Glutamatergic neuron (in vitro differentiated cells): ENCODE measurements around the gene AMOTL2. TPM values are rescaled to one million over a fixed set of nuclear protein-coding genes. Genes with fewer than 3 reads are reported as not detected.

Experiments
- DNase-seq: peaks from one replicate; pipeline ENCODE4 v3.0.0; 2022
- H3K27ac Mint-ChIP-seq: one replicate; pipeline ENCODE4 v1.8.0; 2020; ENCODE audit warnings: mild to moderate bottlenecking, mixed read lengths, inconsistent platforms; ENCODE audit not compliant: unreplicated experiment
- H3K27me3 Mint-ChIP-seq: one replicate; pipeline ENCODE4 v1.8.0; 2020; ENCODE audit warnings: mild to moderate bottlenecking, moderate library complexity, mixed read lengths, inconsistent platforms; ENCODE audit not compliant: unreplicated experiment
- H3K36me3 Mint-ChIP-seq: one replicate; pipeline ENCODE4 v1.8.0; 2020; ENCODE audit warnings: mild to moderate bottlenecking, mixed read lengths, inconsistent platforms; ENCODE audit not compliant: unreplicated experiment
- H3K4me1 Mint-ChIP-seq: one replicate; pipeline ENCODE4 v1.8.0; 2020; ENCODE audit warnings: mild to moderate bottlenecking, low read depth, mixed read lengths, inconsistent platforms; ENCODE audit not compliant: unreplicated experiment
- H3K4me3 Mint-ChIP-seq: one replicate; pipeline ENCODE4 v1.8.0; 2020; ENCODE audit warnings: mild to moderate bottlenecking, mixed read lengths, inconsistent platforms; ENCODE audit not compliant: unreplicated experiment
- H3K9me3 Mint-ChIP-seq: one replicate; pipeline ENCODE4 v1.8.0; 2020; ENCODE audit warnings: mild to moderate bottlenecking, moderate library complexity, mixed read lengths, inconsistent platforms; ENCODE audit not compliant: unreplicated experiment
- total RNA-seq: library from RNA; stranded (reverse); fragmentation: NEBNext Ultra II Directional; extraction: Animal tissue kit (Norgen Biotek cat#: 25700); gene quantifications from one replicate; pipeline ENCODE4 v1.2.1, GENCODE V29; 2021; ENCODE audit not compliant: unreplicated experiment
- TF ChIP-seq, protein P1 (sequence below): fragments of 200-600 bp; sonication (generic); IDR thresholded peaks from one replicate; pipeline ENCODE4 v1.5.0; 2021; ENCODE audit not compliant: partially characterized antibody, unreplicated experiment

Gene AMOTL2
- total RNA-seq, 1 donor from 2014 or later = 38.1 TPM

DNA sequence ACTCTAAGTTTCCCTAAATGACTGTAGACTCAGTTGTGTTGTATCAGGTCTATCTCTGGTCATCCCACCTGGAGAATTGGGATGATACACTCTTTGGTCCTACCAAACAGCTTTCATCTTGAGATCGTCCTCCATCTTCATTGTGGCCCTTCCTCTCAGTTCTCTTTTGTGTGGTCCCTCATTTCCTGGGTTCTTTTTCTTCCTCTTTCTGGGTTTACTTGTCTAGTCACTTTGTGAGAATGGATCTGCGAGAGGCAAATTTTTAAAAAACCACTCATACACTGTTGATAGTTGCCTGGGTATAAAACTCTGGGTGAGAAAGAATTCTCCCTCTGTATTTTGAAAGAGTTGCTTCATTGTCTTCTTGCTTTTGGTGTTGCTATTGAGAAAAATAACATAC is 6.0 kb upstream of the AMOTL2 start:
- TF ChIP-seq, protein P1, sequence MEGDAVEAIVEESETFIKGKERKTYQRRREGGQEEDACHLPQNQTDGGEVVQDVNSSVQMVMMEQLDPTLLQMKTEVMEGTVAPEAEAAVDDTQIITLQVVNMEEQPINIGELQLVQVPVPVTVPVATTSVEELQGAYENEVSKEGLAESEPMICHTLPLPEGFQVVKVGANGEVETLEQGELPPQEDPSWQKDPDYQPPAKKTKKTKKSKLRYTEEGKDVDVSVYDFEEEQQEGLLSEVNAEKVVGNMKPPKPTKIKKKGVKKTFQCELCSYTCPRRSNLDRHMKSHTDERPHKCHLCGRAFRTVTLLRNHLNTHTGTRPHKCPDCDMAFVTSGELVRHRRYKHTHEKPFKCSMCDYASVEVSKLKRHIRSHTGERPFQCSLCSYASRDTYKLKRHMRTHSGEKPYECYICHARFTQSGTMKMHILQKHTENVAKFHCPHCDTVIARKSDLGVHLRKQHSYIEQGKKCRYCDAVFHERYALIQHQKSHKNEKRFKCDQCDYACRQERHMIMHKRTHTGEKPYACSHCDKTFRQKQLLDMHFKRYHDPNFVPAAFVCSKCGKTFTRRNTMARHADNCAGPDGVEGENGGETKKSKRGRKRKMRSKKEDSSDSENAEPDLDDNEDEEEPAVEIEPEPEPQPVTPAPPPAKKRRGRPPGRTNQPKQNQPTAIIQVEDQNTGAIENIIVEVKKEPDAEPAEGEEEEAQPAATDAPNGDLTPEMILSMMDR = no peak
- H3K4me3 Mint-ChIP-seq = no peak overlapping the region
- no peaks in the 10 kb centered on the region for H3K36me3 Mint-ChIP-seq
- peaks cover 4% of the 10 kb centered on the region for H3K9me3 Mint-ChIP-seq
- no peak for DNase-seq
- H3K27me3 Mint-ChIP-seq = peaks cover 13% of the 10 kb centered on the region
- H3K27ac Mint-ChIP-seq = no peak overlapping the region
- H3K4me1 Mint-ChIP-seq = no peaks in the 10 kb centered on the region

DNA sequence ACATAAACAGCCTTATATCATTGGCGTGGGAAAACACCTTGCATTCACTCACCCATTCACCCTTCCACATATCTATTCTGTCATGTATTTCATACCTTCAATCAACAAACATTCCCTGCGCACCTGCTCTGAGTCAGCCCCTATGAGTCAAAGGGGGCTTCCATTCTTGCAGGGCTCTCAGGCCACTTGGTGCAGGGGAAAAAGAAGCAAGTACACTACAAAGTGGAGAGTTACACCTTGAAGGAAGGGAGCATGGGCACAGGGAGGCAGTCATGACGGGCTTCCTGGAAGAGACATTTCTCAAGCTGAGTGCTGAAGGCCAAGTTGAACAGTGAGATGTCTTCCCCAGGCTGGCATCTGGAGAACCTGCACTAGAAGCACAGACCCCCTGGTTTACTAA is 4.6 kb upstream of the AMOTL2 start:
- DNase-seq = no peak
- Mint-ChIP-seq H3K4me3 (no peak overlapping the region), H3K27me3 (peaks cover 20% of the 10 kb centered on the region), H3K27ac (no peak overlapping the region), H3K4me1 (peaks cover 3% of the 10 kb centered on the region), H3K36me3 (no peaks in the 10 kb centered on the region), H3K9me3 (peaks cover 11% of the 10 kb centered on the region)
- TF ChIP-seq, protein P1 = no peak

DNA sequence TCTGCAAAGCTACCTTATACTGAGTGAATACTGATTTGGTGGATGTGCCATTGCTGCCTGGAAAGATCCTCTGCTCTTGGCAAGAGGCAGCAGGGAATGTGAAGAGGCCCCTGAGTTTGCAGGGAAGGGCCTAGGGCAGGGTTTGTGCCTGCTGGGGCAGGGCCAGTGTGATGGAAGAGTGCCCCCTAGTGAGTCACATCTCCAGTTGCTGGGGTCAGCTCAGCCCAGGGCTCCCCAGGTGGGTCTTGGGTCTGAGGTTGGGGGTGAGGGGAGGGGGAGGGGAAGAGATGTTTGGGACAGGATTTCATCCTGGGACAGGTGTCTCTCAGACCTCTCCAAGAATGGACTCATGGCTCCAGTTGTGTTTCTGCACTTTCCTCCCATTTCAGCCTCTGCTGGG is 4.1 kb upstream of the AMOTL2 start:
- Mint-ChIP-seq H3K4me1 (peaks cover 3% of the 10 kb centered on the region), H3K36me3 (no peaks in the 10 kb centered on the region), H3K4me3 (no peak overlapping the region), H3K27me3 (peaks cover 22% of the 10 kb centered on the region), H3K27ac (no peak overlapping the region), H3K9me3 (peaks cover 13% of the 10 kb centered on the region)
- TF ChIP-seq, protein P1 = no peak
- no peak for DNase-seq

DNA sequence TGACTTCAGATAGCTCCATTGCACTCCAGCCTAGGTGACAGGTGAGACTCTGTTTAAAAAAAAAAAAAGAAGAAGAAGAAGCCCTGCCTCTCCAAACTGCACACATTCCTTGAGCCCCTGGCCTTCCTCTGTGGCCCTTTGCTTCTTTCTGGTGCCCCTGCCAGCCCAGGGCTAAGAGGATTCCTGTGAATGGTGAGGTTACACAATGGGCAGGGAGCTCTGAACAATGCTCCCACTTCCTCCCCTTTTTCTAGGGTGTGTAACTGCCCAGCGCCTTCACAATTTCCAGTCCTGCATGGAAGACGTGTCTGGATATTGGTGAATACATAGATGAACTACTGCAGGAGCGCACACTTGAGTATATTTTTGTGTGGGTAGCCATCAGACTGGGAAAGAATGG is 3.6 kb upstream of the AMOTL2 start:
- H3K4me1 Mint-ChIP-seq = peaks cover 3% of the 10 kb centered on the region
- no peak overlapping the region for H3K27ac Mint-ChIP-seq
- no peak overlapping the region for H3K4me3 Mint-ChIP-seq
- H3K27me3 Mint-ChIP-seq = peaks cover 22% of the 10 kb centered on the region
- DNase-seq = no peak
- no peaks in the 10 kb centered on the region for H3K36me3 Mint-ChIP-seq
- H3K9me3 Mint-ChIP-seq = peaks cover 17% of the 10 kb centered on the region
- TF ChIP-seq, protein P1 = no peak

DNA sequence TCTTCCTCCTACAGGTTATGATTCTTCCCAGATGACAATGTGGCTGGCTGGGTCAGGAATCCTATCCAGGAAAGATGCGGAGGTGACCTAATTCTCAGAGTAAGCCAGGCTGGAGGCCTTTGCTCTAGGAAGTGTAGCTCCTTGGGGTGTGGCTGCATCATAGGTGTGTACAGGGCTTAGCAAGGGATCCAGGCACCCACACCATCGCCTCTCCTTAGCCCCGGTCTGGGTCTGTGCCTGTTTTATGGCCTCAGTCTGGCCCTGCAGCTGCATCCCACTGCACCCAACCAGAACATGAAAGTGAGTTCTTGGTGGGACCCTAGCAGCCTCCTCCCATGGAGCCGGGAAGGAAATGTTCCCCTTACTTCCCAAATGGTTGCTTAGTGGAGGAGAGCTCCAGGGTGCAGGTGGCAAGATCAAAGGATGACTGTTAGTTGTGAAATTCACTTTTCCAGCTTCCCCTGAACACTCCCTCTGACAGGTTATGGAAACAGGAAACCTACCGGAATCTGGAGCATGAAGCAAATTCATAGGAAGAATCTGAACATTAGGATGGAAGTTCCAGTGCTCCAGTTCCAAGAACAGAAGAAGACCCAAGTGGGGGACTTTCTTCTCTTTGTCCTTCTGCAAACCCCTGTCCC is 2.7 kb upstream of the AMOTL2 start:
- DNase-seq = no peak
- no peak overlapping the region for H3K27ac Mint-ChIP-seq
- no peaks in the 10 kb centered on the region for H3K36me3 Mint-ChIP-seq
- H3K9me3 Mint-ChIP-seq = peaks cover 20% of the 10 kb centered on the region
- no peak overlapping the region for H3K4me3 Mint-ChIP-seq
- H3K27me3 Mint-ChIP-seq = peaks cover 29% of the 10 kb centered on the region
- TF ChIP-seq, protein P1 = no peak
- peaks cover 9% of the 10 kb centered on the region for H3K4me1 Mint-ChIP-seq
